Skeletal muscle tissue (tissue), 4 donors: ENCODE results near the gene ZNF554. TPM values are rescaled to one million over a fixed set of nuclear protein-coding genes. Genes with fewer than 3 reads are reported as not detected.
"Not testable (repeated sequence)": the region's sequence is repeated elsewhere in the genome, so short reads cannot be mapped to it uniquely, and the experiment has no call there.

ENCODE experiments used
- H3K27ac ChIP-seq: one replicate; pipeline ENCODE4 v1.7.0; 2013; ENCODE audit warnings: mild to moderate bottlenecking, low read depth, low read length, inconsistent platforms
- H3K27me3 ChIP-seq, 3 donors: one replicate each; pipeline ENCODE4 v1.7.0; 2013; ENCODE audit warnings: low read length in 3 of 3; ENCODE audit not compliant: control insufficient read depth in 3 of 3, insufficient read depth in 3 of 3
- H3K36me3 ChIP-seq, 3 donors: one replicate each; pipeline ENCODE4 v1.7.0; 2013; ENCODE audit warnings: low read length in 3 of 3; ENCODE audit not compliant: control insufficient read depth in 3 of 3, insufficient read depth in 3 of 3
- H3K4me1 ChIP-seq, 3 donors: one replicate each; pipeline ENCODE4 v1.7.0; 2013; ENCODE audit warnings: low read length in 3 of 3, mild to moderate bottlenecking in 3 of 3; ENCODE audit not compliant: control insufficient read depth in 3 of 3, insufficient read depth in 3 of 3
- H3K4me3 ChIP-seq, 3 donors: one replicate each; pipeline ENCODE4 v1.7.0; 2013; ENCODE audit warnings: low read length in 3 of 3
- H3K9ac ChIP-seq, 3 donors: one replicate each; pipeline ENCODE4 v1.7.0; 2013; ENCODE audit warnings: low read length in 3 of 3, mild to moderate bottlenecking in 3 of 3, moderate library complexity in 2 of 3, low read depth in 1 of 3
- H3K9me3 ChIP-seq, 3 donors: one replicate each; pipeline ENCODE4 v1.7.0; 2013; ENCODE audit warnings: low read length in 3 of 3; ENCODE audit not compliant: control insufficient read depth in 3 of 3
- total RNA-seq: library from RNA; depleted of rRNA; stranded (reverse); fragments of >200 nt; gene quantifications from one replicate; pipeline ENCODE4 v1.2.3, GENCODE V29; 2014
- donor health status: Osteomylitis.

ZNF554 gene
- total RNA-seq, 1 donor from 2014 or later: 8.4 TPM

DNA sequence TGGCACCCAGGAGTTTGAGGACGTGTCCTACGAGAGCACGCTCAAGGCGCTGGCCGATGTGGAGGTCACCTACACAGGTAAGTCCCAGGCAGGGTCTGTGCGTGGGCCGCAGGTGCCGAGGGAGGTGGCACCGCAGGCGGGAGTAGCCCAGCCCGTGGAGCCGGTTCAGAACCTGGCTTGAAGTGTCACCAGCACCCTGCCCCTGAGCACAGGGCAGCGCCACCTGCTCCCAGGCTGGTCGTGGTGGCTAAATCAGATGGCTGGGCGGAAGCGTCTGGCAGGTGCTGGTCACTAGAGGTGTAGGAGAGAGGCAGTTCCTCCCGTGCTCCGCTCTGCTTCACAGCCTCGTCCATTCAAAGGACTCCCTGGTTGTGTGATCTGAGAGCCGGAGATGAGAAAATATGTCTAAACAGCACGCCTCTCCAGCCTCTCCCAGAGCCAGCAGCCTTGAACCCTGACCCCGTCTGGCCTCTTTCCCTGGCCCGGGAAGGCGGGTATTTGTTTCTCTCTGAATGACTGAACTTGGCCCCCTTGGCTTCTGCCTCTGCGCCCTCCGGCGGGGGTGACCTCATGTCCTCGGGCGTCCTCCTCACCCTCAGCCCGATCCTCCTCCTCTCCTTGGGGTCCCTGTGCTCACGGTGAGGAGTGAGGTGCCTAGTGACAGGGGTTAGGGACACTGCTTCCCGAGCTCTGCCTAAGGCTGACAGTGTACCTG lies 29.0 kb upstream of the ZNF554 start:
- peaks cover 16 to 24% (median 23%) of the 10 kb centered on the region in 3 donors for H3K36me3 ChIP-seq
- no peak overlapping the region for H3K27ac ChIP-seq
- no peaks in the 10 kb centered on the region for H3K9me3 ChIP-seq
- no peak overlapping the region for H3K9ac ChIP-seq
- peaks cover 7 to 8% (median 7%) of the 10 kb centered on the region in 3 donors for H3K4me1 ChIP-seq
- H3K4me3 ChIP-seq: no peak overlapping the region
- no peaks in the 10 kb centered on the region for H3K27me3 ChIP-seq

DNA sequence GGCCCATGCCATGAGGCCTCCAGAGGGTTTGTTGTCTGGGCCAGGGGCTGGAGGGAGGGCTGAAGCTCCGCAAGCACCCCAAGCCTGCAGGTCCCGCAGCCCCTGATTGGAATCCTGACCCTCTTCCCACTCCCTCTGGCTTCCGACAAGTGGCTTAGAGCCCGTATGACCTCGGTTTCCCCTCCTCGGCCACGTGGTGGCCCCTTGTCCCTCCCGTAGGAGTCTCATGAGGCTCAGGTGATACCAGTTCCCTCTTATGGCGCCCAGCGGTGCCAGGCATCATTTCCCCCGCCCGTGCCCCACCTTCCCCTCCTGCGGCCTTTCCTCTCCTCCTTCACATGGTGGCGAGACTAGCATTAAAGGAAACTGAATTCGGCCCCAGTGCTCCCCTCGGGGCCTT lies 28.2 kb upstream of the ZNF554 start:
- H3K9me3 ChIP-seq: no peaks in the 10 kb centered on the region

DNA sequence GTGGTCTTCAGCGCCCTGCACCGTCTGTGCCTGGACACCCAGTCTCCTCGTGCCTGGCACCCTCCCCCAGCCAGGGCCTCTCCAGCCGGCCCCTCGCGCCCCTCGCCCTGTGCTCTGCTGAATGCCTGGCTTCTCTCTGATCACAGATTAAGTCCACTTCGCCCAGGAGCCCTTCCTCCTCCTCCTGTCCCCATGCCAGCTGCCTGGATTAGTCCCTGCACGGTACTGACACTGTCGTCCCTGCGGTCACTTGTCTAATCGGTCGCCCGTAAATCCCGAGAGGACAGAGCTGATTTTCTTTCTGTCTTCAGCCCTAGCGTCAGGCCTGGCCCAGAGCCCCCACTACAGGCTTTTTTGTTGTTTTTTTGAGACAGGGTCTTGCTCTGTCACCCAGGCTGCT lies 27.8 kb upstream of the ZNF554 start:
- H3K4me3 ChIP-seq: no peak overlapping the region
- peaks cover 22 to 28% (median 24%) of the 10 kb centered on the region in 3 donors for H3K36me3 ChIP-seq
- no peak overlapping the region for H3K9ac ChIP-seq
- H3K27me3 ChIP-seq: no peaks in the 10 kb centered on the region
- no peaks in the 10 kb centered on the region for H3K9me3 ChIP-seq
- no peaks in the 10 kb centered on the region for H3K4me1 ChIP-seq
- H3K27ac ChIP-seq: no peak overlapping the region

More for the DNA sequence above, 28.2 kb upstream of the ZNF554 start:
- peaks cover 0 to under 1% (median under 1%) of the 10 kb centered on the region in 3 donors for H3K4me1 ChIP-seq
- H3K36me3 ChIP-seq: peaks cover 21 to 28% (median 24%) of the 10 kb centered on the region in 3 donors
- H3K27me3 ChIP-seq: no peaks in the 10 kb centered on the region
- no peak overlapping the region for H3K9ac ChIP-seq
- no peak overlapping the region for H3K4me3 ChIP-seq
- H3K27ac ChIP-seq: no peak overlapping the region

DNA sequence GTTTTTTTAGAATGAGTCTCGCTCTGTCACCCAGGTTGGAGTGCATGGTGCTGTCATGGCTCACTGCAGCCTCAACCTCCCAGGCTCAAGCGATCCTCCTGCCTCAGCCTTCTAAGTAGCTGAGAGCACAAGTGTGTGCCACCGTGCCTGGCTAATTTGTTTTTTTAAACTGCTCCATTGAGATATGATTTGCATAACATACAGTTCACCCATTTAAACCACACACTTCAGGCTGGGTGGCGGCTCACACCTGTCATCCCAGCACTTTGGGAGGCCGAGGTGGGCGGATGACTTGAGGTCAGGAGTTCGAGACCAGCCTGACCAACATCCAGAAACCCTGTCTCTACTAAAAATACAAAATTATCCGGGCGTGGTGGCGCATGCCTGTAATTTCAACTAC lies 27.0 kb upstream of the ZNF554 start:
- not testable (repeated sequence) for H3K27ac ChIP-seq, H3K27me3 ChIP-seq, H3K4me3 ChIP-seq, H3K9me3 ChIP-seq, H3K4me1 ChIP-seq, H3K9ac ChIP-seq
- H3K36me3 ChIP-seq: peaks cover 24 to 32% (median 24%) of the 10 kb centered on the region in 3 donors

DNA sequence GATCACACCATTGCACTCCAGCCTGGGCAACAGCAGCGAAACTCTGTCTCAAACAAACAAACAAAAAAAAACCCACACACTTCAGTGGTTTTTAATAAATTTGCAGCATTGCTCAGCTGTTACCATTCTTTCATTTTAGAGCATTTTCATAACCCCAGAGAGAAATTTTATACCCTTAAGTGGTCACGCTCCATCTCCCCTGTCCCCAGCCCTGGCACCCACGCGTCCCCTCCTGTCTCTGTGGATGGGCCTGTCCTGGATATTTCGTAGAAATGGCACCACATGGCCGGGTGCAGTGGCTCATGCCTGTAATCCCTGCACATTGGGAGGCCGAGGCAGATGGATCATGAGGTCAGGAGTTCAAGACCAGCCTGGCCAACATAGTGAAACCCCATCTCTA lies 26.5 kb upstream of the ZNF554 start:
- H3K9me3 ChIP-seq: no peaks in the 10 kb centered on the region

DNA sequence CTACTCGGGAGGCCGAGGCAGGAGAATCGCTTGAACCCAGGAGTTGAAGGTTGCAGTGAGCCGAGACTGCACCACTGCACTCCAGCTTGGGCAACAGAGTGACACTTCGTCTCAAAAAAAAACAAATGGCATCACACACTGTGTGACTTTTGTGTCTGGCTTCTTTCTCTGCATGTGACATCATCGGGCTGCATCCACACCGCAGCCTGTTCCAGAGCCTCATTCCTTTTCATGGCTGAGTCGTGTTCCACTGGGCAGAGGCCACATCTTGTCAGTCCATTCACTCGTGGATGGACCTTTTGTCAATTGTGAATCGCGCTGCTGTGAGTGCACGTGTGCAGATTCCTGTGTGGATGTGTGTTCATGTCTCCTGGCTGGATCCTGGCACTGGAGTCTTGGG lies 26.1 kb upstream of the ZNF554 start:
- H3K4me1 ChIP-seq: peaks cover 0 to 5% (median 0%) of the 10 kb centered on the region in 3 donors
- no peak overlapping the region for H3K4me3 ChIP-seq
- H3K27ac ChIP-seq: no peak overlapping the region
- H3K27me3 ChIP-seq: no peaks in the 10 kb centered on the region
- no peaks in the 10 kb centered on the region for H3K9me3 ChIP-seq
- H3K36me3 ChIP-seq: peaks cover 24 to 32% (median 24%) of the 10 kb centered on the region in 3 donors
- H3K9ac ChIP-seq: no peak overlapping the region

More for the DNA sequence above, 26.5 kb upstream of the ZNF554 start:
- peaks cover 24 to 32% (median 24%) of the 10 kb centered on the region in 3 donors for H3K36me3 ChIP-seq
- no peak overlapping the region for H3K27ac ChIP-seq
- H3K4me1 ChIP-seq: no peaks in the 10 kb centered on the region
- H3K9ac ChIP-seq: no peak overlapping the region
- no peaks in the 10 kb centered on the region for H3K27me3 ChIP-seq
- H3K4me3 ChIP-seq: no peak overlapping the region

DNA sequence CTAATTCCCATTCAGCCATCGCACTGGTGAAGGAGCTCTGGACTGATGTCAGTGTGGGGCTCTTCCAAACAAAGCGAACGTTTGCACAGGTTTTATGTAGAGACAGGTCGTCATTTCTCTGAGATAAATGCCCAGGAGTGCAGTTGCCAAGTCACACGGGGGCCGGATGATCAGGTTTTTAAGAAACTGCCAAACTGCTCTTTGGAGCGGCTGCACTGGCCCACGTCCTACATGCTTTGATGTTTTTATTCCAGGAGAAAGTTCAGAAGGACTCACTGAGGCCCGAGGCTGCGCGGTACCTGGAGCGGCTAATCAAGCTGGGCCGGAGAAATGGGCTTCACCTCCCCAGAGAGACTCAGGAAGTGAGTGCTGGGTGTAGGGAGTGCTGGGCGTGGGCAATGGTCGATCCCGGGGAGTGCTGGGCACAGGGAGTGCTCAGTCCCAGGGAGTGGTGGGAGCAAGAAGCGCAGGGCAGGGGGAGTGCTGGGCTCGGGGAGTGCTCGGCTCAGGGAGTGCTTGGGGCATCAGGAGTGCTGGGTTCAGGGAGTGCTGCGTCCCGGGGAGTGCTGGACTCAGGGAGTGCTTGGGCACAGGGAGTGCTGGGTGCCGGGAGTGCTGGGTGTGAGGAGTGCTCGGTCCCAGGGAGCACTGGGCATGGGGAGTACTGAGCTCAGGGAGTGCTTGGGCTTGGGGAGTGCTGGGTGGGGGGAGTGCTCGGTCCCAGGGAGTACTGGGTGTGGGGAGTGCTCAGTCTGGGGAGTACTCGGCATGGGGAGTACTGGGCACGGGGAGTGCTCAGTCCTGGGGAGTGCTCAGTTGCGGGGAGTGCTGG lies 23.6 kb upstream of the ZNF554 start:
- Histone ChIP-seq H3K4me1 (peaks cover 0 to 5% (median 0%) of the 10 kb centered on the region in 3 donors), H3K4me3 (no peak overlapping the region), H3K36me3 (peaks cover 24 to 34% (median 32%) of the 10 kb centered on the region in 3 donors), H3K27ac (no peak overlapping the region), H3K27me3 (no peaks in the 10 kb centered on the region), H3K9me3 (no peaks in the 10 kb centered on the region), H3K9ac (no peak overlapping the region)

DNA sequence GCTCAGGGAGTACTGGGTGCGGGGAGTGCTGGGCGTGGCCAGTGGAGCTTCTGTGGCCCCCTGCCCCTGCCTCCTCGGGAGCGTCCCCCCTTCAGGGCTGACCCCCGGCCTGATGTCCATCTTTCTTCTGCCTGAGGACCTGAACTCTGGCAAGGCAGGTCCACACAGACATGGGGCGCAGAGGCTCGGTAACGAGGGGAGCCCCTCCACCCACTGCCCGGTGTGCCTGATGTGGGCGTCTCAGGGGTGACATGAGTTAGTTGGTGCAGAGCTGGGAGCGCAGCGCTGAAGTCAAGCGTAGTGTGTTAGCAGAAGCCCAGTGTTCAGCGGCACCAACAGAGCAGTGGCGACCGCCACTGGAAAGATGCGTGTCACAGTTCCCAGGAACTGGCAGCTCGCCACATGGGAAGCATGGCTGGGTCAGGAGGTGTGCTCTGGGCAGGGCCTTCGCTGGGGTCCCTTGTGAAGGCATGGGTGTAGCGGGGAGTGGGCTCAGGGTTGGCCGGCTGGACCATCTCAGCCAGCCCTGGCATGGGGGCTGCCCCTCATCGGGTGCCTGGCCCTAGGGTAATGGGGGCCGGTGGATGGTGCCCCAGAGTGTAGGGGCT lies 22.9 kb upstream of the ZNF554 start:
- no peaks in the 10 kb centered on the region for H3K27me3 ChIP-seq
- H3K36me3 ChIP-seq: peaks cover 27 to 35% (median 33%) of the 10 kb centered on the region in 3 donors
- no peaks in the 10 kb centered on the region for H3K9me3 ChIP-seq
- H3K4me3 ChIP-seq: no peak overlapping the region
- peaks cover 0 to 5% (median 0%) of the 10 kb centered on the region in 3 donors for H3K4me1 ChIP-seq
- H3K27ac ChIP-seq: no peak overlapping the region
- H3K9ac ChIP-seq: no peak overlapping the region

DNA sequence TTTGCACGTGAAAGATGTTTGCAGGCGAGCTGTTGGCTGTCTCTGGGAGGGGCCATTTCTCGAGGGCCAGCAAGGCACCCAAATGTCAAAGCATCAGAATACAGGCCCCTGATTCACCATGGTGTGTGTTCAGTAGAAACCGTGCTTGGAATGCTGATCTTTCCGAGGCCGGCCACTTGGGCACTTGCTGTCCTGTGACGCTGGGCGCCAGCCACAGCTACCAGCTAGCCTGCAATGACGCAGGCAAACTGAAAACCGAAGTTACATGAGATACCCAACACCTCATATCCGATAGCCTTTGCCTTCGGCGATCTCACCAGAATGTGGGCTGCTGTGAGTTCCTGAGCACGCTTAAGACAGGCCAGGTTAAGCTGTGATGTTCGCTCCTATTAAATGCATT lies 22.4 kb upstream of the ZNF554 start:
- H3K36me3 ChIP-seq: peaks cover 27 to 35% (median 33%) of the 10 kb centered on the region in 3 donors
- H3K4me3 ChIP-seq: no peak overlapping the region
- H3K9ac ChIP-seq: no peak overlapping the region
- no peak overlapping the region for H3K27ac ChIP-seq
- no peaks in the 10 kb centered on the region for H3K27me3 ChIP-seq
- no peaks in the 10 kb centered on the region for H3K9me3 ChIP-seq
- H3K4me1 ChIP-seq: peaks cover 0 to 5% (median 0%) of the 10 kb centered on the region in 3 donors
